ENCODE data around the gene ANAPC4. TPM values are rescaled to one million over a fixed set of nuclear protein-coding genes. Genes with fewer than 3 reads are reported as not detected.

The ANAPC4 gene
- total RNA-seq, 1 donor from 2014 or later: 36.8 TPM

DNA sequence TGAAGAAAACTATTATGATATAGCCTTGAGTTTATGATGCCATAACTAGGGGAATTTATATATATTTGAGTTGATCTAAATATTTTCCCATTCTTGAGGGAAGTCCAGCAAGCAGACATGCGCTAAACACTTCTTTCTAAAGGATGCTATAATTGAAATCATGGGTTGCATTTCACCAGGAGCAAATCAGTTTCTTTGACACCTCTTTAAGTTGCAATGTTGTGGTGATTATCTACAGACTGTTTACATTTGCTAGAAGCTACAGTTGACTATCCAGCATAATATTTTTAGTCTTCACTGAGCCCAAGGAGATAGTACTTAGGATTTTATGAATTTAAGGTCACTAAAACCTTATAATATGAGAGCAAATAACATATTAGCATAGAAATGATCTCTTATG lies 43.9 kb downstream of the ANAPC4 start:
- ATAC-seq (ENCODE audit: low read depth) (no peak), DNase-seq (no peak)
- H3K4me3 Mint-ChIP-seq: no peak overlapping the region
- TF ChIP-seq, protein P1, sequence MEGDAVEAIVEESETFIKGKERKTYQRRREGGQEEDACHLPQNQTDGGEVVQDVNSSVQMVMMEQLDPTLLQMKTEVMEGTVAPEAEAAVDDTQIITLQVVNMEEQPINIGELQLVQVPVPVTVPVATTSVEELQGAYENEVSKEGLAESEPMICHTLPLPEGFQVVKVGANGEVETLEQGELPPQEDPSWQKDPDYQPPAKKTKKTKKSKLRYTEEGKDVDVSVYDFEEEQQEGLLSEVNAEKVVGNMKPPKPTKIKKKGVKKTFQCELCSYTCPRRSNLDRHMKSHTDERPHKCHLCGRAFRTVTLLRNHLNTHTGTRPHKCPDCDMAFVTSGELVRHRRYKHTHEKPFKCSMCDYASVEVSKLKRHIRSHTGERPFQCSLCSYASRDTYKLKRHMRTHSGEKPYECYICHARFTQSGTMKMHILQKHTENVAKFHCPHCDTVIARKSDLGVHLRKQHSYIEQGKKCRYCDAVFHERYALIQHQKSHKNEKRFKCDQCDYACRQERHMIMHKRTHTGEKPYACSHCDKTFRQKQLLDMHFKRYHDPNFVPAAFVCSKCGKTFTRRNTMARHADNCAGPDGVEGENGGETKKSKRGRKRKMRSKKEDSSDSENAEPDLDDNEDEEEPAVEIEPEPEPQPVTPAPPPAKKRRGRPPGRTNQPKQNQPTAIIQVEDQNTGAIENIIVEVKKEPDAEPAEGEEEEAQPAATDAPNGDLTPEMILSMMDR (IDR thresholded peaks at IDR 0.05): no peak
- POLR2A ChIA-PET: no interaction called here
- H3K27me3 Mint-ChIP-seq: no peaks in the 10 kb centered on the region
- peaks cover 29% of the 10 kb centered on the region for H3K36me3 Mint-ChIP-seq (ENCODE audit: low read depth)
- intact Hi-C loops (cut with micrococcal nuclease): no loop called here
- CTCF ChIA-PET: no interaction called here
- no peak overlapping the region for H3K27ac Mint-ChIP-seq
- peaks cover 2% of the 10 kb centered on the region for H3K4me1 Mint-ChIP-seq
- H3K9me3 Mint-ChIP-seq: no peaks in the 10 kb centered on the region

DNA sequence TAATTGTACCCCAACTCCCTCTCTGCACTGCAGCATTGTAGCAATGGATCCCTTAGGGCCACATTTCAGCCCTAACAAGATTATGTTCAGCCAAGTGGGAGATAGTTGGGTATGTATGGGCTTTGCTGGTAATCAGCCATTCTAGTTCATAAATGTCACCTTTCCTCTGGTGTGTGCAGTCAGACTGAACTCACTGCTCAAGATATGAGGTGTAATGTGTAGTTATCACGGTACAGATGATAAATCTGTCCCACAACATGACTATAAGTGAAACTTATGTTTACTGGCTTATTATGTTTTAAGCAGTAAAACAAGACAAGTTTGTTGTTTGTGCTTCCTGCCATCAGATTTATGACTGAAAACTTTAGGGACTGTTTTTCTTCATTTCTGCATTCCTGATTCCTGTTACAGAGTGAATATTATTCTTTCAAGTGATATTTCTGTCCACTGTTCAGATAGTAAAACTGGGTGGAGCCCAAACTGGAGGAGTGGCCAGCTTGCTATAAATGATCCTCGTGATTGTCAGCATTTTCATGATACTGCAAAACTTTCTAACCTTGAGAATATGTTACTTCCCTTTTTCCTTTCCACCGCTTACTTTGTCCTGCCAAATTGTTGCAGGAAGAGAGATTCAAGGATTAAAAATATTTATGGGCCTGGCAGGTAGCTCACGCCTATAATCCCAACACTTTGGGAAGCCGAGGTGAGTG lies 44.9 kb downstream of the ANAPC4 start:
- ATAC-seq (ENCODE audit: low read depth) (no peak), DNase-seq (no peak)
- no peak overlapping the region for H3K27ac Mint-ChIP-seq
- peaks cover 2% of the 10 kb centered on the region for H3K4me1 Mint-ChIP-seq
- intact Hi-C loops (cut with micrococcal nuclease): no loop called here
- TF ChIP-seq, protein P1 (IDR thresholded peaks at IDR 0.05): no peak
- peaks cover 21% of the 10 kb centered on the region for H3K36me3 Mint-ChIP-seq (ENCODE audit: low read depth)
- H3K9me3 Mint-ChIP-seq: no peaks in the 10 kb centered on the region
- ChIA-PET POLR2A (no interaction called here), CTCF (no interaction called here)
- H3K27me3 Mint-ChIP-seq: no peaks in the 10 kb centered on the region
- H3K4me3 Mint-ChIP-seq: no peak overlapping the region

DNA sequence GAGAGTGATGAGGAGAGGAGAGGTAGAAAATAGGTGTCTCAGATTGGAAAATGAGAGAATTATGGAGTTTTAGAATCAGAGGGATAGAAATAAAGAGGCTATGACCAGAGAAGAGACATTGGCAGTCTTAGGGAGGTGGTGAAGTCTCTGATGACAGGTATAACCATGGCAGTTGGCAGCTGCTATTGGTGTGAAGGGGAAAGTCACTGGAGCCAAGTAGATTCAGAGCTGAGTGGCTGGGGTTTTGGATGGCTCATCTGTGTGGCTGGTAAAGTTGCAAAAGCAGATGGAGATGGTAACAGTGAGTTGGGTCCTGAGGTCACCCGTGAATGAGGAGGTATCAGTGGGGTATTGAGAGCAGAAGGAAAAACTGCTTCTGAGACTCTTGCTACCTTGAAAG lies 46.5 kb downstream of the ANAPC4 start:
- CTCF ChIA-PET: no interaction called here
- H3K27ac Mint-ChIP-seq: no peak overlapping the region
- no peak for DNase-seq
- no peak overlapping the region for H3K4me3 Mint-ChIP-seq
- no peaks in the 10 kb centered on the region for H3K9me3 Mint-ChIP-seq
- H3K4me1 Mint-ChIP-seq: peaks cover 2% of the 10 kb centered on the region
- TF ChIP-seq, protein P1 (IDR thresholded peaks at IDR 0.05): no peak
- POLR2A ChIA-PET: no interaction called here
- H3K27me3 Mint-ChIP-seq: no peaks in the 10 kb centered on the region
- intact Hi-C loops (cut with micrococcal nuclease): no loop called here
- peaks cover 11% of the 10 kb centered on the region for H3K36me3 Mint-ChIP-seq (ENCODE audit: low read depth)
- ATAC-seq (ENCODE audit: low read depth): no peak

DNA sequence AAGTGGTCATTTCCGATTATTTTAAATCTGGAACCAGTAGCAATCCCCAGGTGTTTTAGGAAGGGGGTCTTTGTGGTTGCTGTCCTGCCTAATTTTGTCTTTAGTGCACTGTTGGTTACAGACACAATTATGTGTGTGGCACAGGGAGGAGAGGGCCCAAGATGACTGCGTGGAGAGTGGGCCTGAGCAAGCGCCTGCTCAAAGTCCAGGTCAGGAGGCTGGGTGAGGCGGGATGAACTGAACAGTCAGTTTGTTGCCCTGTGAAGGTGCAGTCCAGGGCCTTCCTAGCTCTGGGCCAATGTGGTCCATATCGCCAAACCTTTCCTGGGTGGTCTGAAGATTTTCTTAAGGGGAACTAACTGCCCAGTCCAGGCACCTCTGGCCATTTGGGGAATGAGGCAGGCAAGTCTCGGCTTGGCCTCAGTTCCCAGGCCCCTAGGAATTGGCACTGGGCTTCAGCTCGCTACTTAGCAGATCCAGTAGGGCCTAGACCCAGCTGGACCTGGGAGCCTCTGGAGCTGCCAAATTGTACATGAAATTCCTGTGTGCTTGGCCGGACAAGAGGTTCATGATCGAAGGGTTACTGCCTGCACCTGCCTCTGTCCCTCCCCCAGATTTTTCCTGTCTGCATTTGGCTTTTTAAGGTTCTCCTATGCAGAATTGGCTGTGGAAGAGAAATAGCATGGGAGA lies 47.6 kb downstream of the ANAPC4 start:
- ChIA-PET CTCF (no interaction called here), POLR2A (no interaction called here)
- Mint-ChIP-seq H3K36me3 (ENCODE audit: low read depth) (peaks cover 3% of the 10 kb centered on the region), H3K4me3 (no peak overlapping the region), H3K9me3 (no peaks in the 10 kb centered on the region), H3K4me1 (peaks cover 2% of the 10 kb centered on the region), H3K27me3 (no peaks in the 10 kb centered on the region), H3K27ac (no peak overlapping the region)
- intact Hi-C loops (cut with micrococcal nuclease): no loop called here
- no peak for ATAC-seq (ENCODE audit: low read depth)
- DNase-seq: no peak
- TF ChIP-seq, protein P1 (IDR thresholded peaks at IDR 0.05): no peak

DNA sequence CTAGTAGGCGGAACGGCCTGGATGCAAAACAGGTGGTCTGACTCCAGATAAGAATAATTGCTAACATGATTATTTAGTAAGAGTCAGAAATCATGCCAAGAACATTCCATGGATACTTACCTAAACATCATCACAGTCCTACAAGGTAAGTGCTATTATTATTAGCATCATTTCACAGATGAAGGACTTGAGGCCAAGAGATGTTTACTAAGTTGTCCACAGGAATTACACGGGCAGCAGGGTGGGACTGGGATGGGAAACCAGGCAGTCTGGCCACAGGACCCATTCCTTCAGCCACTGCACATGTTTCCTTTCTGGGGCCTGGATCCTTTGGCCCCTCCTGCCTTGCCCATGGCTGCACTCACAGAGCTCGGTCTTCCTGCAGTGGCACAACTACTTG lies 48.3 kb downstream of the ANAPC4 start:
- Mint-ChIP-seq H3K27ac (no peak overlapping the region), H3K27me3 (no peaks in the 10 kb centered on the region), H3K9me3 (no peaks in the 10 kb centered on the region), H3K4me3 (no peak overlapping the region), H3K36me3 (ENCODE audit: low read depth) (peaks cover 3% of the 10 kb centered on the region), H3K4me1 (peaks cover 2% of the 10 kb centered on the region)
- ATAC-seq (ENCODE audit: low read depth): no peak
- POLR2A ChIA-PET: no interaction called here
- TF ChIP-seq, protein P1 (IDR thresholded peaks at IDR 0.05): no peak
- DNase-seq: no peak
- CTCF ChIA-PET: no interaction called here
- intact Hi-C loops (cut with micrococcal nuclease): no loop called here
